ENCODE data around the gene TLE3. TPM values are rescaled to one million over a fixed set of nuclear protein-coding genes. Genes with fewer than 3 reads are reported as not detected.

Gene TLE3
- total RNA-seq (100 to 1,000 TPM in 4 of 5 experiments, 10 to 100 TPM in 1; 84.5 to 183 (median 120) TPM), polyA plus RNA-seq (10 to 100 TPM; 15.2 to 41.4 TPM), total RNA-seq (157 reads per million, percentile 91 among the genes with 10 or more reads in this experiment)

DNA sequence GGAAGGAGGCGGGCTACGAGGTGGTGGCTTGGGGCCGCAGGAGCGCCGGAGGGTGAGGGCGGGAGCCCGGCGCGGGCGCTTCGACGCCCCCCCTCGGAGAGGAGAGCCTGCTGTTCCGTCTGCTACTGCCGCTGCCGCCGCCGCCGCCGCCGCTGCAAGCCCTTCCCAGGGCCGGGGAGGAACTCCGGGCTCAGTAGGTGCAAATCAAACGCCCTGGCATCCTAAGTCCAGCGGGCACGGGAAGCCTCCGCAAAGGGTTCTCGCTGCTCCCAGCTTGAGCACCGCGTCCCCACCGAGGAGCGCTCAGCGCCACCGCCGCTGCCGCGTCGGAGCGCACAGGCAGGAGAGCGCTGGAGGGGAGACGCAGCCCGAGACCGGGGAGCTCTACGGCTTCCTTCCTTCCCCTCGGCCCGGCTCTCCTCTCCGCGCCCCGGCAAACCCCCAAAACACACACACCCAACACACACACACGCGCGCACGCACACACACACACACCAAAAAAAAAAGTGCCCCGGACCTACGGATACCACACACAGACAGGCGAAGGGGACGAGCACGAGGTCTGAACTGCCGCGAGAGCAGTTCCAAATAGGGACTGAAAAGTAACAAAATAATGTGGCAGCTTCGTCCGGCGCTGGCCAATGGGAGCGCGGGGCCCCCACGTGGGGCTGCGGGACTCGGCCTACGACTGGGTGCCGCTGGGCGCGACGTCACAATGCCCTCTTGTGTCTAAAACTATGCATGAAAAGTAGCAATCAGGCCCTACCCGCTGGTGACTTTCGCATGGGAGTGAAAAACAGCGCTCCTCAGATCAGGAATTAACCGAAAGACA, at the start of gene TLE3:
Gene TLE3, minus strand, starts transcription at position 597 of the 832 bp plus-strand sequence. CDS start 1,119 bp downstream, outside the sequence.
- H3K9me3 Mint-ChIP-seq = peaks cover 0 to 9% (median 0%) of the 10 kb centered on the region in 11 donors
- ATAC-seq (peak; percentile 72), DNase-seq (peak; percentile 94 to 99 (median 98))
- H3K27ac Mint-ChIP-seq = peak within 1 kb of the TSS; percentile 96 to 100 (median 98)
- Histone ChIP-seq H3K36me3 (ENCODE audit: control insufficient read depth in 2 of 3, insufficient read depth in 3 of 3, low read length in 3 of 3) (peaks cover 0 to 12% (median 0%) of the 10 kb centered on the region in 3 experiments), H3K9me3 (ENCODE audit: control insufficient read depth in 2 of 3, low read length in 3 of 3) (no peaks in the 10 kb centered on the region), H3K27ac (ENCODE audit: low read depth, low read length) (peak within 1 kb of the TSS; percentile 87), H3K4me1 (ENCODE audit: control insufficient read depth in 2 of 2, insufficient read depth in 2 of 2, low read length in 2 of 2) (peaks cover 34 to 44% of the 10 kb centered on the region in 2 donors), H3K4me3 (ENCODE audit: low read length) (peak within 1 kb of the TSS; percentile 87), H3K27me3 (ENCODE audit: control insufficient read depth in 2 of 2, insufficient read depth in 2 of 2, low read length in 2 of 2) (no peaks in the 10 kb centered on the region)
- intact Hi-C loops (cut with micrococcal nuclease) = loop anchor here (2.0 to 5.0 kb wide), 7 partner anchors 369 to 1820 kb away; partner anchors contain the start of genes KIF23 (in 2 of the 2), ANP32A (in 1 of the 2), FEM1B (in 1 of the 2) and RPLP1 (in 1 of the 2)
- POLR2A ChIA-PET = interaction anchor here (0.6 to 6.9 kb wide), 27 partner anchors 11 to 644 kb away, joined by 3 to 61 read pairs (median 4); partner anchors contain the start of gene RPLP1
- peaks cover 34 to 62% (median 40%) of the 10 kb centered on the region in 7 donors for H3K4me1 Mint-ChIP-seq
- CTCF ChIA-PET = interaction anchor here (0.6 to 1.6 kb wide), 5 partner anchors 18 to 395 kb away, joined by 3 to 6 read pairs (median 3); no protein-coding TSS in a partner anchor
- H3K27me3 Mint-ChIP-seq = peaks cover 0 to 27% (median 4%) of the 10 kb centered on the region in 5 donors
- H3K36me3 Mint-ChIP-seq = peaks cover 0 to 21% (median 4%) of the 10 kb centered on the region in 5 donors
- H3K4me3 Mint-ChIP-seq = peak within 1 kb of the TSS; percentile 91 to 100 (median 99)

DNA sequence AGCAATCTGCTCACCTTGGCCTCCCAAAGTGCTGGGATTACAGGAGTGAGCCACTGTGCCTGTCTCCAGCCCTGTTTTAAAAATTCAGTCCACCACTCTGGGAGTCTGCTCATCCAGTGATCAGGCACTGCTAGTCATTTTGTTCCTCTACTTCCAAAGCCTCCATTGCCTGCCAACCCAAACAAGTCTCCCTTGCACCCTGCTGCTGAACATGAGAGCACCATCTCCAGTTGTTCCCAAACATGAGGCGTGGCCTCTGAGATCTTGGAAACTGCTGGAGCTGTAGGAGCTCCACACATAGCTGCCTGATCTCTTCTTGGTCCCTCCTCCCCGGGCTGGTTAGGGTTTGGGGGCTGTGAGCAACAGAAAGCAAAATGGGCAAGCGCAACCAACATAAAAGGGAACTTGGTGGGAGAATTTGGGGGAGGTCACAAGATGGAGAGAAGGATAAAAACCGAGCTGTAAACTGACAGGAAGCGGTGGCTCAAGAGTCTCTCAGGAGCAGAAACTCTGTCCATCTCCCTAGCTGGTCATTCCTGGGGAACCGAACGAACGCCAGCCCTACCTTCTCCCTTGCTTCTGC, 49.6 kb upstream of the TLE3 start:
- ATAC-seq = no peak
- no peaks in the 10 kb centered on the region for H3K27me3 ChIP-seq (ENCODE audit: control insufficient read depth in 2 of 2, insufficient read depth in 2 of 2, low read length in 2 of 2)
- DNase-seq = no peak
- H3K4me3 Mint-ChIP-seq = no peak overlapping the region
- H3K36me3 ChIP-seq (ENCODE audit: control insufficient read depth in 2 of 3, insufficient read depth in 3 of 3, low read length in 3 of 3) = no peaks in the 10 kb centered on the region
- intact Hi-C loops (cut with micrococcal nuclease) = no loop called here
- H3K9me3 ChIP-seq (ENCODE audit: control insufficient read depth in 2 of 3, low read length in 3 of 3) = no peaks in the 10 kb centered on the region
- CTCF ChIA-PET = interaction anchor here (0.5 kb wide), 1 partner anchor 241 kb away, joined by 3 read pairs; no protein-coding TSS in a partner anchor
- H3K4me1 Mint-ChIP-seq = peaks cover 0 to 10% (median 0%) of the 10 kb centered on the region in 7 donors
- H3K4me1 ChIP-seq (ENCODE audit: control insufficient read depth in 2 of 2, insufficient read depth in 2 of 2, low read length in 2 of 2) = no peaks in the 10 kb centered on the region
- H3K27me3 Mint-ChIP-seq = peaks cover 0 to 67% (median 17%) of the 10 kb centered on the region in 5 donors
- no peaks in the 10 kb centered on the region for H3K36me3 Mint-ChIP-seq
- H3K9me3 Mint-ChIP-seq = peaks cover 0 to 3% (median 0%) of the 10 kb centered on the region in 11 donors
- no peak overlapping the region for H3K27ac Mint-ChIP-seq
- no peak overlapping the region for H3K27ac ChIP-seq (ENCODE audit: low read depth, low read length)
- H3K4me3 ChIP-seq (ENCODE audit: low read length) = no peak overlapping the region
- POLR2A ChIA-PET = interaction anchor here (0.6 kb wide), 1 partner anchor 679 kb away, joined by 3 read pairs; no protein-coding TSS in a partner anchor

DNA sequence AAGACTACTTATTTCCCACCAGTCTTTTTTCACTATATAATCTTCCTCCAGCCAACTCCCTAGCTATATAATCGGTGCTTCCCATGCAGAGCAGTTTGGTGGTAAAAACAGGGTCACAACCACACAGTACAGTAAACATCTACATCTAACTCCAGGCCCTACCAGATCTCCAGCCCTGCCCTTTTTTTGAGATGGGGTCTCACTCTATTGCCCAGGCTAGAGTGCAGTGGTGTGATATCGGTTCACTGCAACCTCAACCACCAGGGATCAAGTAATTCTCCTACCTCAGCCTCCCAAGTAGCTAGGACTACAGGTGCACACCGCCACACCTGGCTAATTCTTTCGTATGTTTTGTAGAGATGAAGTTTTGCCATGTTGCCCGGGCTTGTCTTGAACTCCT, 49.1 kb upstream of the TLE3 start:
- H3K4me3 Mint-ChIP-seq = no peak overlapping the region
- Histone ChIP-seq H3K4me3 (ENCODE audit: low read length) (no peak overlapping the region), H3K27ac (ENCODE audit: low read depth, low read length) (no peak overlapping the region), H3K36me3 (ENCODE audit: control insufficient read depth in 2 of 3, insufficient read depth in 3 of 3, low read length in 3 of 3) (no peaks in the 10 kb centered on the region), H3K9me3 (ENCODE audit: control insufficient read depth in 2 of 3, low read length in 3 of 3) (no peaks in the 10 kb centered on the region), H3K4me1 (ENCODE audit: control insufficient read depth in 2 of 2, insufficient read depth in 2 of 2, low read length in 2 of 2) (no peaks in the 10 kb centered on the region), H3K27me3 (ENCODE audit: control insufficient read depth in 2 of 2, insufficient read depth in 2 of 2, low read length in 2 of 2) (no peaks in the 10 kb centered on the region)
- DNase-seq = no peak
- POLR2A ChIA-PET = interaction anchor here (0.6 kb wide), 1 partner anchor 679 kb away, joined by 3 read pairs; no protein-coding TSS in a partner anchor
- H3K9me3 Mint-ChIP-seq = peaks cover 0 to 3% (median 0%) of the 10 kb centered on the region in 11 donors
- ATAC-seq = no peak
- H3K27me3 Mint-ChIP-seq = peaks cover 0 to 70% (median 17%) of the 10 kb centered on the region in 5 donors
- no peaks in the 10 kb centered on the region for H3K36me3 Mint-ChIP-seq
- H3K27ac Mint-ChIP-seq = no peak overlapping the region
- peaks cover under 1 to 13% (median 4%) of the 10 kb centered on the region in 7 donors for H3K4me1 Mint-ChIP-seq
- intact Hi-C loops (cut with micrococcal nuclease) = no loop called here
- CTCF ChIA-PET = interaction anchor here (0.5 kb wide), 1 partner anchor 242 kb away, joined by 3 read pairs; no protein-coding TSS in a partner anchor

DNA sequence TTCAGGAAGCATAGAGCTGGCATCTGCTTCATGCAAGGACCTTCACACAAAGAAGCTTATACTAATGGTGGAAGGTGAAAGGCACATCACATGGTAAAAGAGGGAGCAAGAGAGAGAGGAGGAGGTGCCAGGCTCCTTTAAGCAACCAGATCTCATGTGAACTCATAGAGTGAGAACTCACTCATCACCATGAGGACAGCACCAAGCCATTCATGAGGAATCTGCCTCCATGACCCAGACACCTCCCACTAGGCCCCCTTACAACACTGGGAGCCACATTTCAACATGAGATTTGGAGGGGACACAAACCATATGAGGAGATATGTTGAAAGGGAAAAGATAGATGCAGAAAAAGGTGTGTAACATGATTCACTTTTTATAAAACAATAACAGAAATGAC, 48.4 kb upstream of the TLE3 start:
- H3K4me3 Mint-ChIP-seq = peak overlapping the region in 1 of 10 donors; percentile 2
- no peak for ATAC-seq
- ChIA-PET POLR2A (no interaction called here), CTCF (no interaction called here)
- Histone ChIP-seq H3K27ac (ENCODE audit: low read depth, low read length) (no peak overlapping the region), H3K4me3 (ENCODE audit: low read length) (no peak overlapping the region), H3K27me3 (ENCODE audit: control insufficient read depth in 2 of 2, insufficient read depth in 2 of 2, low read length in 2 of 2) (no peaks in the 10 kb centered on the region), H3K36me3 (ENCODE audit: control insufficient read depth in 2 of 3, insufficient read depth in 3 of 3, low read length in 3 of 3) (no peaks in the 10 kb centered on the region), H3K9me3 (ENCODE audit: control insufficient read depth in 2 of 3, low read length in 3 of 3) (no peaks in the 10 kb centered on the region), H3K4me1 (ENCODE audit: control insufficient read depth in 2 of 2, insufficient read depth in 2 of 2, low read length in 2 of 2) (peaks cover 4 to 5% of the 10 kb centered on the region in 2 donors)
- peaks cover 7 to 17% (median 9%) of the 10 kb centered on the region in 7 donors for H3K4me1 Mint-ChIP-seq
- intact Hi-C loops (cut with micrococcal nuclease) = no loop called here
- no peak for DNase-seq
- peaks cover 0 to 72% (median 17%) of the 10 kb centered on the region in 5 donors for H3K27me3 Mint-ChIP-seq
- H3K36me3 Mint-ChIP-seq = no peaks in the 10 kb centered on the region
- no peak overlapping the region for H3K27ac Mint-ChIP-seq
- peaks cover 0 to 3% (median 0%) of the 10 kb centered on the region in 11 donors for H3K9me3 Mint-ChIP-seq

DNA sequence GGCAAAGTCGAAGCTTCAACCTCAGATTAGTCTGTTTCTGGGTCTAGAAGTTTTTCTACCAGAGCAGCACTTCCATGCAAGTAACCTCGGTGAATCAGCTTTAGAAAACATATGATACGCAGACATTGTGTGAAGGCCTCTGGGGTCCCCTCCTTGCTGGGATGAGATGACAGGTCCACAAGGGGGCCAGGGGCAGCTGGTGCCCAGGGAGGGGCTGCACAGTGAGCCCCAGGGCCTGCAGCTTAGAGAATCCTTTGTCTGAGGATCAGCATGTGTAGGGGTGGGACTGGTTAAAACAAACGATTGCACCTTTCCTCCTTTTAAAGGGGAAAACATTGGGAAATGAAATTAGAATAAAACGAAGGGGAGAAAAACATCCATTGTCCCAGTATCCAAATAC, 47.5 kb upstream of the TLE3 start:
- Mint-ChIP-seq H3K36me3 (no peaks in the 10 kb centered on the region), H3K9me3 (peaks cover 0 to 3% (median 0%) of the 10 kb centered on the region in 11 donors), H3K27me3 (peaks cover 0 to 72% (median 17%) of the 10 kb centered on the region in 5 donors), H3K27ac (no peak overlapping the region), H3K4me1 (peaks cover 16 to 25% (median 18%) of the 10 kb centered on the region in 7 donors), H3K4me3 (no peak overlapping the region)
- no peak for ATAC-seq
- POLR2A ChIA-PET = no interaction called here
- no peak overlapping the region for H3K4me3 ChIP-seq (ENCODE audit: low read length)
- no peaks in the 10 kb centered on the region for H3K9me3 ChIP-seq (ENCODE audit: control insufficient read depth in 2 of 3, low read length in 3 of 3)
- H3K4me1 ChIP-seq (ENCODE audit: control insufficient read depth in 2 of 2, insufficient read depth in 2 of 2, low read length in 2 of 2) = peaks cover 12 to 14% of the 10 kb centered on the region in 2 donors
- CTCF ChIA-PET = no interaction called here
- H3K36me3 ChIP-seq (ENCODE audit: control insufficient read depth in 2 of 3, insufficient read depth in 3 of 3, low read length in 3 of 3) = no peaks in the 10 kb centered on the region
- H3K27ac ChIP-seq (ENCODE audit: low read depth, low read length) = no peak overlapping the region
- intact Hi-C loops (cut with micrococcal nuclease) = no loop called here
- DNase-seq = no peak
- H3K27me3 ChIP-seq (ENCODE audit: control insufficient read depth in 2 of 2, insufficient read depth in 2 of 2, low read length in 2 of 2) = no peaks in the 10 kb centered on the region

All from naive thymus-derived CD4-positive, alpha-beta T cell (primary cell).